ENCODE measurements around the gene DOLPP1.

- TF ChIP-seq POLR2AphosphoS5 (IDR thresholded peaks at IDR 0.05) (no peak), CTCF (IDR thresholded peaks at IDR 0.05) (no peak), POLR2A (IDR thresholded peaks at IDR 0.05) (no peak), EP300 (IDR thresholded peaks at IDR 0.05; ENCODE audit: low read depth) (no peak)
Measured at GRCh38 chr9:129095170-129095667, 14.3 kb downstream of the DOLPP1 start.

Measured in transverse colon (tissue), 4 donors.